GM23248 (cell line): Measurements from ENCODE around the gene TMEM8B. TPM values are rescaled to one million over a fixed set of nuclear protein-coding genes. Genes with fewer than 3 reads are reported as not detected.
A peak's percentile ranks its signal among the peaks of the same experiment; 100 is the strongest.

Experiments
- DNase-seq: peaks from one replicate; pipeline ENCODE4 v3.0.0-alpha.2; 2015
- H2AFZ ChIP-seq: fragments of 200-600 bp; sonication (generic); 2 replicates; pipeline ENCODE4 v1.6.1; 2016; ENCODE audit warnings: antibody characterized with exemption
- H3F3A ChIP-seq: fragments of 200-600 bp; sonication (generic); 2 replicates; pipeline ENCODE4 v1.6.1; 2016; ENCODE audit warnings: mild to moderate bottlenecking, antibody characterized with exemption, mixed run types; ENCODE audit not compliant: insufficient read depth
- H3K27ac ChIP-seq: fragments of 200-600 bp; sonication (generic); 2 replicates; pipeline ENCODE4 v1.5.1; 2016; ENCODE audit warnings: mild to moderate bottlenecking
- H3K27me3 ChIP-seq: fragments of 200-600 bp; sonication (generic); replicated peaks from 2 replicates; pipeline ENCODE4 v1.6.1; 2016; ENCODE audit warnings: mild to moderate bottlenecking; ENCODE audit not compliant: insufficient read depth
- H3K36me3 ChIP-seq: fragments of 200-600 bp; sonication (generic); 2 replicates; pipeline ENCODE4 v1.6.1; 2016; ENCODE audit warnings: low read depth, mild to moderate bottlenecking
- H3K4me1 ChIP-seq: fragments of 200-600 bp; sonication (generic); 2 replicates; pipeline ENCODE4 v1.6.1; 2016; ENCODE audit warnings: mild to moderate bottlenecking; ENCODE audit not compliant: insufficient read depth
- H3K4me2 ChIP-seq: fragments of 200-600 bp; sonication (generic); one replicate; pipeline ENCODE4 v1.6.1; 2016; ENCODE audit warnings: mild to moderate bottlenecking; ENCODE audit not compliant: unreplicated experiment
- H3K4me3 ChIP-seq: fragments of 200-600 bp; sonication (generic); 2 replicates; pipeline ENCODE4 v1.5.1; 2016; ENCODE audit warnings: mild to moderate bottlenecking
- H3K79me2 ChIP-seq: fragments of 200-600 bp; sonication (generic); 2 replicates; pipeline ENCODE4 v1.6.1; 2016; ENCODE audit warnings: mild to moderate bottlenecking; ENCODE audit not compliant: insufficient read depth
- H3K9ac ChIP-seq: fragments of 200-600 bp; sonication (generic); 2 replicates; pipeline ENCODE4 v1.6.1; 2016; ENCODE audit warnings: mild to moderate bottlenecking
- H3K9me2 ChIP-seq: fragments of 200-600 bp; sonication (generic); 2 replicates; pipeline ENCODE4 v1.6.1; 2016; ENCODE audit warnings: mixed run types, mild to moderate bottlenecking, moderate library complexity; ENCODE audit not compliant: insufficient read depth
- H3K9me3 ChIP-seq: fragments of 200-600 bp; sonication (generic); one replicate; pipeline ENCODE4 v1.6.1; 2017; ENCODE audit warnings: low read depth
- H4K20me1 ChIP-seq: fragments of 200-600 bp; sonication (generic); 2 replicates; pipeline ENCODE4 v1.6.0; 2016; ENCODE audit not compliant: insufficient read depth
- EZH2 ChIP-seq: fragments of 200-600 bp; sonication (generic); IDR thresholded peaks from 2 replicates; pipeline ENCODE4 v1.6.1; 2018; ENCODE audit warnings: antibody characterized with exemption, mild to moderate bottlenecking; ENCODE audit not compliant: insufficient read depth, poor library complexity, severe bottlenecking
- EZH2phosphoT487 ChIP-seq: fragments of 200-600 bp; sonication (generic); IDR thresholded peaks from 2 replicates; pipeline ENCODE4 v1.6.1; 2018; ENCODE audit warnings: antibody characterized with exemption, moderate library complexity, mild to moderate bottlenecking, low read depth; ENCODE audit not compliant: insufficient read depth
- WGBS, 2 experiments: methylation state at CpG; one replicate each; pipeline ENCODE4 v1.1.6; 2015 to 2017; ENCODE audit warnings: low lambda C conversion rate in 2 of 2, low coverage in 1 of 2; ENCODE audit errors: missing lambda C conversion rate in 2 of 2; 5-methylcytosine and 5-hydroxymethylcytosine counted together
- in situ Hi-C: fragments of 300-500 bp; cut with MboI; formaldehyde crosslinking; loops from 2 replicates; pipeline ENCODE4 v1.15.0; 2020
- polyA plus RNA-seq: library from polyadenylated mRNA; unstranded; fragments of >200 nt; fragmentation: Nextera tagmentation; extraction: Ambion mirVana; gene quantifications from 2 replicates; pipeline ENCODE4 v1.2.1, GENCODE V29; 2016
- total RNA-seq: library from RNA; depleted of rRNA; stranded (reverse); fragments of >200 nt; shearing (Covaris generic); gene quantifications from 2 replicates; pipeline ENCODE4 v1.2.3, GENCODE V29; 2014

Gene TMEM8B
- total and polyA plus RNA-seq, 2 experiments from 2014 or later = 3.7 to 4.9 TPM

- H3K4me1 ChIP-seq = no peaks in the 10 kb centered on the region
- no peaks in the 10 kb centered on the region for H3K79me2 ChIP-seq
- no peaks in the 10 kb centered on the region for H4K20me1 ChIP-seq
- in situ Hi-C loops = no loop called here
- no peak for DNase-seq
- no peak overlapping the region for H3K9ac ChIP-seq
- no peak overlapping the region for H2AFZ ChIP-seq
- TF ChIP-seq EZH2 = no peak
- TF ChIP-seq EZH2phosphoT487 = no peak
- H3K9me2 ChIP-seq = no peaks in the 10 kb centered on the region
- 88 to 89% methylated on average over 9 of the region's 9 CpGs for WGBS, 2 experiments
- 0 out of 2 replicates have a peak, but pooled peaks cover under 1% of the 10 kb centered on the region for H3F3A ChIP-seq
- no peak overlapping the region for H3K4me3 ChIP-seq
- H3K36me3 ChIP-seq = peaks cover 4% of the 10 kb centered on the region; the same call in 1 of the 2 replicates
- H3K9me3 ChIP-seq = no peaks in the 10 kb centered on the region
- H3K27ac ChIP-seq = no peak overlapping the region
- H3K27me3 ChIP-seq = no peaks in the 10 kb centered on the region
- H3K4me2 ChIP-seq = no peak overlapping the region
Measured at GRCh38 chr9:35808433-35808832, 20.6 kb upstream of the TMEM8B start.

- WGBS, 2 experiments = 84 to 87% methylated on average over 7 of the region's 7 CpGs
- peaks cover 10% of the 10 kb centered on the region; the same call in 1 of the 2 replicates for H3F3A ChIP-seq
- no peaks in the 10 kb centered on the region for H3K9me2 ChIP-seq
- no peaks in the 10 kb centered on the region for H3K9me3 ChIP-seq
- H3K4me1 ChIP-seq = peaks cover 4% of the 10 kb centered on the region
- TF ChIP-seq EZH2 (no peak), EZH2phosphoT487 (no peak)
- H3K4me2 ChIP-seq = no peak overlapping the region
- no peaks in the 10 kb centered on the region for H3K79me2 ChIP-seq
- in situ Hi-C loops = no loop called here
- no peak overlapping the region for H3K4me3 ChIP-seq
- H3K36me3 ChIP-seq = no peaks in the 10 kb centered on the region
- H3K27ac ChIP-seq = no peak overlapping the region
- no peaks in the 10 kb centered on the region for H4K20me1 ChIP-seq
- H3K9ac ChIP-seq = no peak overlapping the region
- H2AFZ ChIP-seq = no peak overlapping the region
- no peak for DNase-seq
- no peaks in the 10 kb centered on the region for H3K27me3 ChIP-seq
Measured at GRCh38 chr9:35810122-35810521, 18.9 kb upstream of the TMEM8B start.

GRCh38 chr9:35811381-35812024 lies 17.5 kb upstream of the TMEM8B start:
- Histone ChIP-seq H3K9ac (peak overlapping the region; percentile 72), H3K4me2 (peak overlapping the region; percentile 81), H3K4me3 (peak overlapping the region; percentile 78), H2AFZ (peak overlapping the region; percentile 93), H3F3A (peaks cover 14% of the 10 kb centered on the region; the same call in 1 of the 2 replicates), H3K36me3 (no peaks in the 10 kb centered on the region), H3K9me3 (no peaks in the 10 kb centered on the region), H3K9me2 (no peaks in the 10 kb centered on the region), H3K79me2 (no peaks in the 10 kb centered on the region), H3K27me3 (no peaks in the 10 kb centered on the region), H4K20me1 (no peaks in the 10 kb centered on the region), H3K27ac (peak overlapping the region; percentile 57), H3K4me1 (peaks cover 7% of the 10 kb centered on the region)
- 7 to 11% methylated on average over 12 of the region's 12 CpGs for WGBS, 2 experiments
- TF ChIP-seq EZH2 = no peak
- no peak for TF ChIP-seq EZH2phosphoT487
- peak; percentile 52 for DNase-seq
- in situ Hi-C loops = no loop called here

GRCh38 chr9:35812025-35812602 lies 16.9 kb upstream of the TMEM8B start, which contains the start of gene SPAG8:
Gene SPAG8 (minus strand): TSS chr9:35812262. CDS start chr9:35812147, 115 bp downstream.
- in situ Hi-C loops = no loop called here
- Histone ChIP-seq H3K4me3 (peak within 1 kb of the TSS; percentile 78), H3F3A (peaks cover 14% of the 10 kb centered on the region; the same call in 1 of the 2 replicates), H2AFZ (peak within 1 kb of the TSS; percentile 93), H3K36me3 (no peaks in the 10 kb centered on the region), H3K4me1 (peaks cover 7% of the 10 kb centered on the region), H3K79me2 (no peaks in the 10 kb centered on the region), H3K9me2 (no peaks in the 10 kb centered on the region), H4K20me1 (no peaks in the 10 kb centered on the region), H3K9me3 (no peaks in the 10 kb centered on the region), H3K4me2 (peak within 1 kb of the TSS; percentile 81), H3K27ac (peak within 1 kb of the TSS; percentile 57), H3K9ac (peak within 1 kb of the TSS; percentile 72), H3K27me3 (no peaks in the 10 kb centered on the region)
- 3 to 5% methylated on average over 28 of the region's 28 CpGs for WGBS, 2 experiments
- DNase-seq = peak; percentile 98
- TF ChIP-seq EZH2phosphoT487 (no peak), EZH2 (no peak)
